H9 (cell line): Measurements from ENCODE around the gene SRCAP. TPM values are rescaled to one million over a fixed set of nuclear protein-coding genes. Genes with fewer than 3 reads are reported as not detected.

Source experiments
- DNase-seq: peaks from one replicate; pipeline ENCODE4 v3.0.0-alpha.2; 2017
- H2AFZ ChIP-seq: one replicate; pipeline ENCODE4 v1.6.1; 2013; ENCODE audit warnings: mild to moderate bottlenecking, low read length, control low read depth, moderate library complexity
- H2AK5ac ChIP-seq: 2 replicates; pipeline ENCODE4 v1.6.1; 2013; ENCODE audit warnings: low read length, control low read depth, mixed read lengths; ENCODE audit not compliant: insufficient read length
- H2BK120ac ChIP-seq: one replicate; pipeline ENCODE4 v1.6.1; 2013; ENCODE audit warnings: low read depth, mild to moderate bottlenecking, low read length, control low read depth, inconsistent platforms; ENCODE audit not compliant: poor library complexity, severe bottlenecking
- H2BK12ac ChIP-seq: 2 replicates; pipeline ENCODE4 v1.6.1; 2013; ENCODE audit warnings: low read length, control low read depth, mixed read lengths, low read depth; ENCODE audit not compliant: insufficient read length
- H2BK15ac ChIP-seq: 2 replicates; pipeline ENCODE4 v1.6.1; 2013; ENCODE audit warnings: low read depth, low read length, control low read depth
- H2BK20ac ChIP-seq: one replicate; pipeline ENCODE4 v1.6.1; 2013; ENCODE audit warnings: low read depth, mild to moderate bottlenecking, low read length, control low read depth, inconsistent platforms; ENCODE audit not compliant: poor library complexity, severe bottlenecking
- H2BK5ac ChIP-seq: 2 replicates; pipeline ENCODE4 v1.6.1; 2013; ENCODE audit warnings: low read length, control low read depth, mixed read lengths; ENCODE audit not compliant: insufficient read length
- H3K14ac ChIP-seq: 2 replicates; pipeline ENCODE4 v1.6.1; 2013; ENCODE audit warnings: low read length, control low read depth; ENCODE audit not compliant: insufficient read depth
- H3K18ac ChIP-seq: 2 replicates; pipeline ENCODE4 v1.6.1; 2013; ENCODE audit warnings: low read depth, mild to moderate bottlenecking, mixed read lengths, low read length, control low read depth; ENCODE audit not compliant: insufficient read length
- H3K23ac ChIP-seq: 2 replicates; pipeline ENCODE4 v1.6.1; 2013; ENCODE audit warnings: low read length, control low read depth, mixed read lengths, low read depth; ENCODE audit not compliant: insufficient read length
- H3K23me2 ChIP-seq: 2 replicates; pipeline ENCODE4 v1.6.1; 2013; ENCODE audit warnings: low read depth, mild to moderate bottlenecking, mixed read lengths, low read length, control low read depth; ENCODE audit not compliant: insufficient read length, poor library complexity, severe bottlenecking
- H3K27ac ChIP-seq: 2 replicates; pipeline ENCODE4 v1.5.1; 2013; ENCODE audit warnings: low read length, control low read depth, mixed read lengths, low read depth; ENCODE audit not compliant: insufficient read length
- H3K27me3 ChIP-seq: 2 replicates; pipeline ENCODE4 v1.6.1; 2013; ENCODE audit warnings: low read length, control low read depth, inconsistent platforms; ENCODE audit not compliant: insufficient read depth
- H3K4ac ChIP-seq: 2 replicates; pipeline ENCODE4 v1.6.1; 2013; ENCODE audit warnings: low read depth, mild to moderate bottlenecking, control low read depth, inconsistent platforms, low read length, moderate library complexity
- H3K4me1 ChIP-seq: 2 replicates; pipeline ENCODE4 v1.6.1; 2013; ENCODE audit warnings: low read length, control low read depth, inconsistent platforms; ENCODE audit not compliant: insufficient read depth
- H3K4me2 ChIP-seq: 2 replicates; pipeline ENCODE4 v1.6.1; 2013; ENCODE audit warnings: low read length, control low read depth, mixed read lengths; ENCODE audit not compliant: insufficient read length, insufficient read depth
- H3K56ac ChIP-seq: 2 replicates; pipeline ENCODE4 v1.6.1; 2013; ENCODE audit warnings: low read depth, mild to moderate bottlenecking, mixed read lengths, low read length, control low read depth; ENCODE audit not compliant: insufficient read length
- H3K79me1 ChIP-seq: 2 replicates; pipeline ENCODE4 v1.6.1; 2013; ENCODE audit warnings: low read depth, mild to moderate bottlenecking, moderate library complexity, low read length, control low read depth, inconsistent platforms; ENCODE audit not compliant: insufficient read depth, poor library complexity, severe bottlenecking
- H3K79me2 ChIP-seq: 2 replicates; pipeline ENCODE4 v1.6.1; 2013; ENCODE audit warnings: low read length, control low read depth, inconsistent platforms; ENCODE audit not compliant: insufficient read depth
- H3K9ac ChIP-seq: 2 replicates; pipeline ENCODE4 v1.6.1; 2013; ENCODE audit warnings: low read length, control low read depth, mixed read lengths; ENCODE audit not compliant: insufficient read length; ENCODE audit errors: extremely low read depth
- H3K9me3 ChIP-seq: one replicate; pipeline ENCODE4 v1.6.1; 2013; ENCODE audit warnings: low read depth, low read length, inconsistent platforms; ENCODE audit not compliant: control insufficient read depth
- H3T11ph ChIP-seq: one replicate; pipeline ENCODE4 v1.6.1; 2013; ENCODE audit warnings: mild to moderate bottlenecking, low read length, control low read depth, inconsistent platforms
- H4K20me1 ChIP-seq: one replicate; pipeline ENCODE4 v1.6.1; 2013; ENCODE audit not compliant: control insufficient read depth, insufficient read length, insufficient read depth
- H4K5ac ChIP-seq: 2 replicates; pipeline ENCODE4 v1.6.1; 2013; ENCODE audit warnings: low read depth, mild to moderate bottlenecking, mixed read lengths, low read length, control low read depth; ENCODE audit not compliant: insufficient read length
- H4K8ac ChIP-seq: replicated peaks from 2 replicates; pipeline ENCODE4 v1.6.1; 2013; ENCODE audit warnings: low read length, control low read depth, mixed read lengths, low read depth; ENCODE audit not compliant: insufficient read length
- H4K91ac ChIP-seq: 2 replicates; pipeline ENCODE4 v1.6.1; 2013; ENCODE audit warnings: low read depth, mild to moderate bottlenecking, moderate library complexity, mixed read lengths, low read length, control low read depth; ENCODE audit not compliant: insufficient read length
- H3K27ac Mint-ChIP-seq, 3 experiments: 2 replicates in 2 of 3; 3 replicates in 1 of 3; pipeline ENCODE4 v1.8.0; 2020 to 2021; ENCODE audit warnings: mixed read lengths in 3 of 3, mild to moderate bottlenecking in 1 of 3, moderate library complexity in 1 of 3
- H3K27me3 Mint-ChIP-seq: 2 replicates; pipeline ENCODE4 v1.8.0; 2021; ENCODE audit warnings: low read depth, mild to moderate bottlenecking, moderate library complexity, mixed read lengths
- H3K36me3 Mint-ChIP-seq, 3 experiments: 2 replicates in 2 of 3; 3 replicates in 1 of 3; pipeline ENCODE4 v1.8.0; 2020 to 2021; ENCODE audit warnings: low read depth in 3 of 3, mixed read lengths in 3 of 3; ENCODE audit not compliant: insufficient read depth in 1 of 3
- H3K4me1 Mint-ChIP-seq, 2 experiments: 2 replicates each; pipeline ENCODE4 v1.8.0; 2020; ENCODE audit warnings: mixed read lengths in 2 of 2
- H3K4me3 Mint-ChIP-seq, 2 experiments: 2 replicates in 1 of 2; 3 replicates in 1 of 2; pipeline ENCODE4 v1.8.0; 2020 to 2021; ENCODE audit warnings: mild to moderate bottlenecking in 2 of 2, mixed read lengths in 2 of 2, moderate library complexity in 1 of 2
- H3K9me3 Mint-ChIP-seq, 2 experiments: 2 replicates in 1 of 2; 3 replicates in 1 of 2; pipeline ENCODE4 v1.8.0; 2020; ENCODE audit warnings: mild to moderate bottlenecking in 2 of 2, mixed read lengths in 2 of 2, moderate library complexity in 1 of 2
- CTCF ChIP-seq: fragments of 200-600 bp; sonication (generic); conservative IDR thresholded peaks from 3 replicates; pipeline ENCODE4 v1.8.0; 2021; ENCODE audit warnings: antibody characterized with exemption, mild to moderate bottlenecking
- WGBS: extraction: QIAGEN DNeasy Blood & Tissue Kit; methylation state at CpG from one replicate; pipeline ENCODE4 v1.1.7; 2013; ENCODE audit warnings: missing lambda C conversion rate, low lambda C conversion rate, mixed read lengths; ENCODE audit not compliant: insufficient read length; ENCODE audit errors: extremely low coverage; 5-methylcytosine and 5-hydroxymethylcytosine counted together
- total RNA-seq: library from RNA; stranded (reverse); gene quantifications from 2 replicates; pipeline ENCODE4 v1.2.1, GENCODE V29; 2021

Gene SRCAP
- total RNA-seq, 1 experiment from 2014 or later, result 63.1 TPM

- H3K4me1 ChIP-seq, result no peaks in the 10 kb centered on the region
- no peak overlapping the region for H2BK20ac ChIP-seq
These were observed 47.7 kb downstream of the SRCAP start for GRCh38 chr16:30746638-30747175.

More at GRCh38 chr16:30746638-30747175, 47.7 kb downstream of the SRCAP start:
- Mint-ChIP-seq H3K4me1 (peaks cover 7 to 17% of the 10 kb centered on the region in 2 experiments), H3K36me3 (peaks cover 6 to 52% (median 34%) of the 10 kb centered on the region in 3 experiments; a peak in 6 of 7 replicates), H3K9me3 (peaks cover 0 to 1% of the 10 kb centered on the region in 2 experiments; a peak in 1 of 5 replicates), H3K4me3 (no peak overlapping the region), H3K27ac (no peak overlapping the region), H3K27me3 (no peaks in the 10 kb centered on the region)
- no peak overlapping the region for H4K5ac ChIP-seq
- WGBS, result no CpG with 5 or more reads among the region's 9 CpGs
- H3K23me2 ChIP-seq, result peaks cover 5% of the 10 kb centered on the region
- TF ChIP-seq CTCF, result no peak
- peaks cover 4% of the 10 kb centered on the region; the same call in 1 of the 2 replicates for H3K79me2 ChIP-seq
- H3K14ac ChIP-seq, result no peak overlapping the region
- H2AK5ac ChIP-seq, result no peak overlapping the region
- no peak for DNase-seq
- no peak overlapping the region for H3K9ac ChIP-seq
- no peak overlapping the region for H2BK5ac ChIP-seq
- H3K56ac ChIP-seq, result no peak overlapping the region
- no peaks in the 10 kb centered on the region for H3K27me3 ChIP-seq
- no peak overlapping the region for H3K18ac ChIP-seq
- H3T11ph ChIP-seq, result no peak overlapping the region
- no peak overlapping the region for H4K8ac ChIP-seq
- H2BK15ac ChIP-seq, result no peak overlapping the region
- no peak overlapping the region for H3K4me2 ChIP-seq
- no peaks in the 10 kb centered on the region for H4K20me1 ChIP-seq
- H3K79me1 ChIP-seq, result peaks cover 2% of the 10 kb centered on the region
- no peak overlapping the region for H2BK12ac ChIP-seq
- H4K91ac ChIP-seq, result no peak overlapping the region
- no peak overlapping the region for H2BK120ac ChIP-seq
- H3K27ac ChIP-seq, result no peak overlapping the region
- no peaks in the 10 kb centered on the region for H3K9me3 ChIP-seq
- no peak overlapping the region for H3K23ac ChIP-seq
- no peak overlapping the region for H2AFZ ChIP-seq
- H3K4ac ChIP-seq, result no peak overlapping the region
